Fibroblast of lung (primary cell): Measurements from ENCODE around the gene MBOAT2.

ENCODE experiments used
- CTCF ChIP-seq, 2 donors: IDR thresholded peaks in 1 of 2; conservative IDR thresholded peaks in 1 of 2; 1 replicate in 1 of 2; 2 replicates in 1 of 2; pipeline ENCODE4 v1.5.1; 2011 to 2012; ENCODE audit warnings: low read length in 2 of 2, control low read depth in 1 of 2, inconsistent platforms in 1 of 2, low read depth in 1 of 2, mild to moderate bottlenecking in 1 of 2
- EZH2 ChIP-seq: IDR thresholded peaks from 2 replicates; pipeline ENCODE4 v1.5.1; 2012; ENCODE audit warnings: low read length, control low read depth, mild to moderate bottlenecking; ENCODE audit errors: missing control alignments

GRCh38 chr2:8805278-8806210, 197.9 kb downstream of the MBOAT2 start:
- TF ChIP-seq CTCF (conservative IDR thresholded peaks at IDR 0.05 in 1 of 2, IDR thresholded peaks at IDR 0.05 in 1 of 2; ENCODE audit: low read depth in 1 of 2, low read length in 2 of 2) (no peak), EZH2 (no peak)
